Stimulated activated CD4-positive, alpha-beta T cell treated with anti-CD3 and anti-CD28 coated beads, Interleukin-2, amount 100 ng/mL, for 4 hours (primary cell): ENCODE results near the gene XIRP2.

Experiments
- DNase-seq: peaks from one replicate; pipeline ENCODE4 v3.0.0-alpha.2; 2020; ENCODE audit warnings: low read depth

The XIRP2 gene

DNA sequence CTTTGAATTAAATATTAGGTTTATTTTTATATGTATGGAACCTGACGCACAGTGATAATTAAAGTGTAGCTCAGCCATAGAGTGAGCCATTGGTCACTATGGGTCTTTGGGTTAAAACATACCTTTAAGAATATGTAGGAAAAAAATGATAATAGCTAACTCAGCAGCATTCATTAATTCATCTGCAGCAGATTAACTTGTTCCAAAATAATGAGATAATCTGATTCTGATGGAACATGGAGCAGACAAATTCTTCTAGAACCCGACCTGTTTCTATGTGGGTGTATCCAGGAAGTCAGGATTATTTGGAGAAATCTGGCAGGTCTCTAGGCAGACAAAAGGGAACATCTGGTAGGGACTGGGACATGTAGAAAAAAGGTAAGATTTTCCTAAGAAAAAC, at the start of gene XIRP2:
TSS of gene XIRP2 (plus strand) at position 301 of the 400 bp plus-strand sequence. CDS start 15,003 bp downstream, outside the sequence.
- no peak for DNase-seq

DNA sequence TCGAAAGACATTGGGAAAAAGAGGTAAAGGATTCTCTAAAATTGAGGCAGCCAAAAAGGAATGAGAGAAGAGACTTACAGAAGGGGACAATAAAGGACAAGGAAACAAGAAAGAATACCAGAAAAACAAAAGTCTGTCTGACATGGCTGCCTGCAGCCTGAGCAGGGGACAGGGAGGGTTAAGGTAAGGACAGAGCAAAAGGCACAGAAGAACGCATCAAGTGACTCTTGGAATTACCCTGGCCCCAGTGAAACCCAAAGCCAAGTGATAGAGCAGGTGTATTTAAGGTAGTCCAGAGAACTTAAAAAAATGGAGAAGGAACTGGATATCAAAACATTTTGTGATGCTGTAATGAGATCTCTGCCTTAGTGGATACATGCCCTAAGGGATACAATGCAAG, 47.1 kb upstream of the XIRP2 start:
- no peak for DNase-seq

- no peak for DNase-seq
These were observed 46.6 kb upstream of the XIRP2 start for GRCh38 chr2:166841679-166842078.

DNA sequence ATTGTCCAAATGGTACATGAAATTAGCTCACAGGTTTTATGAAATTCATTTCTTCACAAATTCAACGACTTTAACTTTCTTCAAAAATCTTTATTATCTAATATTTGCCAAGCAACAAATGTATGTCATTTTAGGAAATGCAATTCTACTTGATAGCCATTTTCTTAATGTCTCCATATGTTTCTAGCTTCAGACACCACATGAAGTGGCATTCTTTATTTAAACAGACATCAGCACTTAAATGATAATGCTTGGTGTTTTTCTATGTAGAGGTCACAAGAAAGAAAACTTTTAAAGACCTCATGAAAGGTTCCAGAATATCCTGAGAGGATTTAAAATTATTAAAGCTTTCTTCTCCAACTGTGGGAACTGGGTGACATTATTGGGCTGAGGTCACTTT, 44.2 kb upstream of the XIRP2 start:
- no peak for DNase-seq

DNA sequence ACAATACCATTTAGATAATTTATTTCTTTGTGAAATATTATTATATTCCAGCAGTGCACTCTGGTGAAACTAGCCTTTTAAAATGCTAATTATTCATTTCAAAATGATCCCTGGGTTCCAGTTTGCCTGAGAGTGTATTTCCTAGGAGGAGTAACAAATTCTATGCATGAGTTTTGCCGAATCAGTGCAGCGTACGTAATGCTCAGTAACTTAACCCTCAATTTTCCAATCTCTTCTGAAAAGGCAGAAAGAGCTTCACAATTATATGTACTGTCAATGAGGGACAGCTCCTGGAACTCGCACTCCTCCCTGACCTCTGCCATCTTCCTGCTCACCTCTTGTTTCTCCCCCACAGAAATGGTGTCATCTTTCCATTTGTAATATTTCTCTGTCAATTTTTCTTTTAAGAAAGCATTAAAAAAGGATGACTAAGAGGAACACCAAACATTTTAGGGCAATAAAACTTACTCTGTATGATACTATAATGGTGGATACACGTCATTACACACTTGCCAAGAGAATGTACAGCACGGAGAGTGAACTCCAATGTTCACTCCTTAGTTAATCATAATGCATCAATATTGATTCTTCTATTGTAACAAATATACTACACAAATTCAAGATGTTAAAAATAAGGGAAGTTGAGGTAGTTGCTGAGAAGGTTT, 25.7 kb upstream of the XIRP2 start:
- no peak for DNase-seq

GRCh38 chr2:166867874-166868514, 20.3 kb upstream of the XIRP2 start:
- no peak for DNase-seq

GRCh38 chr2:166870346-166870745, 17.9 kb upstream of the XIRP2 start:
- no peak for DNase-seq

- no peak for DNase-seq
These were observed 7.1 kb upstream of the XIRP2 start for GRCh38 chr2:166881177-166881576.

GRCh38 chr2:166882851-166883250, 5.4 kb upstream of the XIRP2 start:
- DNase-seq, result no peak

DNA sequence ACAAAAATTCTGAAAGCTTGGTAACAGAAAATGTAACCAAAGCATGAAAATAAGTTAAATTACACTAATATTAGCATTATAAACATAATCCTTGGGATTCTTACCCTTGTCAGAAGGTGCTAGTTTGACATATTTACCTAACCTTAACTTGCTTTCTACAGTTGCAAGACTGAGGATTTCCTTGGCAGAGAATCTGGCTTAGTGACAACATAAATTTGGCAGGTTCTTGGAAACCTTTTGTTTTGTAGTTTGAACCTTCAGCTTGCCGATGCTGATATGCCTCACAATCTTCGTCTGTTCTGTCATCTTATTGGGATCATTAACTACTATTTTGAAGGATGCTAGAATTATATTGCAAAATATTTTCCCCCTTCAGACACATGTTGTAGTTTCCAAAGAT, 3.4 kb downstream of the XIRP2 start:
- no peak for DNase-seq

GRCh38 chr2:166892397-166892796, 4.1 kb downstream of the XIRP2 start:
- DNase-seq, result no peak

DNA sequence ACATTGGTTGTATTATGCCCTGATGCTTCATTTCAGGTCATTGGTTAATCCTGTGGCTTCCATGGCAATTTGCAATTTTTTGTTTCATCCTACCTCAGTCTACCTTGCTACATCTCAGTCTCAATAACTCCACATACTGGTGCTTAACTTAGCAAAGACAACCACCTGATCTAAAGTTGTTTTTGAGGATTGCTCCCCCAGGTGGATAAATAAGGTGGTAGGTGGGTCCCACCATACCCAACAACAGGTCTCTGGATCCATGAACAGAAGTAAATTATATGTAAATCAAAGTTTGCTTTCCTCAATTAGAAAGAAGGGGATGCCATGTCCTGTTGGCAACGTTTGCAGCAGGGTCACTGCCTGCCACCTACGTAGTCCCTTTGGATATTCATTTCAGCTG, 7.0 kb downstream of the XIRP2 start:
- DNase-seq, result no peak

- DNase-seq, result no peak
These were observed 9.4 kb downstream of the XIRP2 start for GRCh38 chr2:166897666-166898065.

- DNase-seq, result no peak
These were observed 11.4 kb downstream of the XIRP2 start for GRCh38 chr2:166899676-166900075.

- no peak for DNase-seq
These were observed 12.4 kb downstream of the XIRP2 start for GRCh38 chr2:166900700-166901099.

GRCh38 chr2:166901336-166901735, 13.1 kb downstream of the XIRP2 start:
- DNase-seq, result no peak

DNA sequence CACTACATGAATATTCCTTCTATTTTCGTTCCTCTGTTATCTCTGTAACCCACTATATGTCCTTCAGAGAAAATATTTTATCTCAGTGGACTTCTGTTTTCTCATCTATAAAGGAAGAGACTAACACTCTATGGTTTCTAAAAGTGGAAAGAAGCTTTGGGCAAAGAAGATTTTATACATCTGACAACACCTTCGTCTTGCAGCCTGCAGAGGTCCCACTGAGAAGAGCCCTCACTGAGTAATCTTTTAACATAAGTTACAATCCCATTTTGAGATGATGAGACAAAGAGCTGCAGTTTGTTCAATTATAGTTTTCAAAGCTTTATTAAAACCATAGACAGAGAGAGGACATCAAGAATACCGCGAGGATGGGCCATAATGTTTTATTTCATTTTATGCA, 28.7 kb downstream of the XIRP2 start:
- DNase-seq, result no peak

- DNase-seq, result no peak
These were observed 29.1 kb downstream of the XIRP2 start for GRCh38 chr2:166917415-166917814.

DNA sequence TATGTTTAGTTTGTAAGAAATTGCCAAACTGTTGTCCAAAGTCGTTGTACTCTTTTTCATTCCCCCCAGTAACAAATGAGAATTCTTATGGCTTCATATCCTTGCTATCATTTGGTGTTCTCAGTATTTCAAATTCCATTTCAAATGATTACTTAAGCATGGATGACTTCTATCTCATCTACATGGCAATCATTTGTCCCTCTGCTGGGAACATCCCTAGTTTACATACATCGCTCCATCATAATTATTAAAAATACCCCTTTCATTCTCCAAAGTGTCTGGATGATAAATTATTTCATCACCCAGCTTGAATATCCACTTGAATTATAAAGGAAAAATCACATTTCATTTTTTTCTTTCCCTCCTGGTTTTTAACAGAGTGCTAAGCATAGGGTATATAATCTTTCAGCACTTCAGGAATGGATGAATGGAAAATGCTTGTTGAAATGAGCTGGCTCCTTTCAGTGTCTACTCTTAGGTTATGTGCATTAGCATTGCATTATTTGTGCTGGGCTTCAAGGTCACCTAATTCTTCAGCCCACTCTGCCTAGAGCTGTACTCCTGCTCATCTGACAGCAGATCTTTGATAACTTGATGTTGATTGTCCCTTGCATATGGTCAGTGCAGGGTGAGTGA, 33.1 kb downstream of the XIRP2 start:
- no peak for DNase-seq

DNA sequence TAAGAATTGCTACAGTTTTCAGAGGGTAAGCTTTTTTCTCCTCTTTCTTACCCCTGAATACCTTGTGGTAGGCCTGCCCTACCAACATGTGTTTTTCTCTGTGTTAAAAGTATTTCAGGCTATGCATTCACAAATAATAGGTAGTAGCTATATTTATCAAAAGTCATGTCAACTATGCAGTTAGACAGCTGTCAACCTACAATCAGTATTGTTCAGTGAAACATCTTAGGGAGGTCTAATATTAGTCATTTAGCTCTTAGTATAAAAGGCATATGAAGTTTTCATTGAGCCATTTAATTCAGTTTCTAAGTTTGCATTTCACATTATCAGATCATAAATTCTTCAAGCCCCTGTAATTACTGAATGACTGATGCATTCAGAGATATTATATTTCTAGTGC, 36.7 kb downstream of the XIRP2 start:
- DNase-seq, result no peak

- DNase-seq, result no peak
These were observed 38.4 kb downstream of the XIRP2 start for GRCh38 chr2:166926657-166927056.

- no peak for DNase-seq
These were observed 43.8 kb downstream of the XIRP2 start for GRCh38 chr2:166932032-166932431.

DNA sequence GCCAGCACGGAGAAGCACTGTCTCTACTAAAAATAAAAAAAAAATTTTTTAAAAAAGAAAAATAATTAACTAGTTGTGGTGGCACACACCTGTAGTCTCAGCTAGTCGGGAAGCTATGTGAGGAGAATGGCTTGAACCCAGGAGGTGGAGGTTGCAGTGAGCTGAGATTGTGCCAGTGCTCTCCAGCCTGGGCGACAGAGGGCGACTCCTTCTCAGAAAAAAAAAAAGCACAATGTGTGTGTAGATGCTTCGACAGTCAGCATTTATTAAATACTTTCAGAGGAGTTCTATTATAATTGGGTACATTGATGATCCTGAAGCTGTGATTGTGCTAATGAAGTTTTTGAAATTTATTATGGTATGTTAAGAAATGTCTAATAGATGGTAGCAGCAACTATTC, 46.5 kb downstream of the XIRP2 start:
- no peak for DNase-seq

DNA sequence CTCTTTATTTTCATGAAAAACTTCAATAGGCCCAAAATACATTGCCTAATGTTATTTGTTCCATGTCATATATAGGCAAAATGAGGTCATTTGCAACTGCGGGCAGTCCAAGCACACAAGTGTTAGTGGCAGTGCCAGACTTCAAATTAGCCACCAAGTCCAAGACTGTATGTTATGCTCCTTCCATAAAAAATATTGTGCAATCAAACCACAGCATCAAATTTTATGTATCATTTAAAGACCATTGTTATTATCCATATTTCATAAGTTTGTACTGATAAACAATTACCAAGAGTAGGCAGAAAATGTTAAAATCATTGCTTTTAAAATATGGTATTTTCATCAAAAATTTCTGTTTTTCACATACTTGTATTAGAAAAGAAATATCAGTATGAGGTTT, 54.1 kb downstream of the XIRP2 start:
- DNase-seq, result no peak
